ENCODE measurements around the gene SEMA5A.

SEMA5A gene

DNA sequence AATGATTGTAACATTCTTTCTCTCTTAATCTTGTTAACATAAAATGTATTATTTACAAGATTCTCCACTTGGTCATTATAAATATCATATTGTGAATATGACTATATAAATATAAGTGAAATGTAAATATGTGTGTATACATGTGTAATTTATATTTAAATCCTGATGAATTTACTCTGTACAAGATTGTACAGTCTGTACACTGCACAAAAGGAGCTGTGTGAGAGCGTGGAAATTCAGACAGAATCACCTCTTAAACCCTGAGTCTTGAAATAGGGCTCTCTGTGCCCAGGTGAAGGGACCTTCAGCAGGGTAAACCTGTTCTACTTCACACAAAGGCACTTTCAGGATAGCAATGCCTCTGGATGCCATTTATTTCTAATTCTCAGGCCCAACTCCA, 456.0 kb downstream of the SEMA5A start:
- no peak for DNase-seq

DNA sequence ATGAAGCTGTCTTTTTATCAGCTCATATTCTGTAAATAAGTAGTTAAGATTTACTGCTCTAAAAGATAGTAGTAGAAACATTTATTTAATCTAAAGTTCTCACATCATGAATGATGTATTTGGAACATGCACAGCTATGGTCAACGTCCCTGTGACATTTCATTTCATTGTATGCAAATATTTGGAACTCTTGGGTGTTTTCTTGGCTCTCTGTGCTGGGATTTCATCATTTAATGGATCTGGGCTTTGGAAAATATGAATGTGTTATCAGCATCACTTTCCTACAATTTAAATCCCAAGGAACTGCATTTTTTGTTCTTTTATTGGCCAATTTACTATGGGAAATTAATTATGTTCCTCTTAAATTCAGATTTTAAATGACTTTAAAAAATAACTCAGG, 462.9 kb downstream of the SEMA5A start:
- no peak for DNase-seq

GRCh38 chr5:9072701-9073100, 473.2 kb downstream of the SEMA5A start:
- no peak for DNase-seq

- DNase-seq, result no peak
These were observed 474.4 kb downstream of the SEMA5A start for GRCh38 chr5:9071524-9071923.

DNA sequence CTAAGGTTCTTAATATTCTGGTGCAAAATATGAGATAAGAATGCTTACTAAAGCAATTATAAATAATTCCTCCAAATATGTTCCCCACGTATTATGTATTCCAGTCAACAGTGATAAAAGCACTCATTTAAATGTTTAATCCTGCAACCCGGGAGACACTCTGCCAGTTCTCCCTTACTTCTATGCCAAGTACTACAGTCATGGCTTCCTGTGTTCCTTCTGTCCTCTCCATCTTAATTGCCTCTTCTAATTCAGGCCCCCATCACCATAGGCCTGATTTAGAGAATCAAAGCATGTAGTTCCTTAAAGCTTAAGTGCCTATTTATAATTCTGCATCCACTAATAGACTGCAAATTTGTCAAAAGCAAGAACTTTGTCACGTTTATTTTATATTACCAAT, 474.8 kb downstream of the SEMA5A start:
- no peak for DNase-seq

DNA sequence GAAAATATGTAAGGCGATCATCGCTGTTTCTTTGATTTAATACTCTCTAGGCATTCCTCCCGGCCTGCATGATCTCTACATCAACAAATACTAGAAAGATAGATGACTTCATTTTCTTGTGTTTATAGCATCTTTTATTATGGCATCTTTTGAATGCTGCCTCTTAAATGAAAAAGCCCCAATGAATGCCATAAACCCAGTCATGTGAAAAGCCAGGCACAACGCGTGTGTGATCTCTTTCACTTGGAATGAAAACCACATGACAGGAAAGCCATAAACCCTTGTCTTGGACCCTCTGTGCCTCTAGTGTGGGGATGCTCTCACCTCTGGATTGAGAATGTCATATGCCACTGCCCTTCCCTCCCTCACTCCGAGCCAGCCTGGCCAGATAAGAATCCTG, 476.2 kb downstream of the SEMA5A start:
- DNase-seq, result peak; percentile 82

DNA sequence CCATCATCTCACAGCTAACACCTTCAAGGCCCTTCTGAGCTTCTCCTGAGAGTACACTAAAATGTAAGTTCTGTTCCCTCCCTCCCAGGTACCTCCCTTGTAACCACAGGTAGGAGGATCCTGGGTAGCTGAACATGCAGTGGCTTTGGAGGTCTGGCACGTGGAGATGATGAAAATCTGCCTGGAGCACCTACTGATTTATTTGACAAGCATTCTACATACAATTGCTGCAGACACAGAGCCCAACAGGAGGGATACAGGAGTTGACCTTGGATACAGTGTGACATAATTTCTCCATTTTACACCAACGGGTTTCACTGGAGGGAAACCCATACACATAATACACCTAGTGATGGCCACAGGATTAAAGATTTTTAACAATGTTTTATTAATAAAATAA, 478.7 kb downstream of the SEMA5A start:
- no peak for DNase-seq

- DNase-seq, result no peak
These were observed 479.5 kb downstream of the SEMA5A start for GRCh38 chr5:9066349-9066748.

- DNase-seq, result no peak
These were observed 482.1 kb downstream of the SEMA5A start for GRCh38 chr5:9063615-9064245.

DNA sequence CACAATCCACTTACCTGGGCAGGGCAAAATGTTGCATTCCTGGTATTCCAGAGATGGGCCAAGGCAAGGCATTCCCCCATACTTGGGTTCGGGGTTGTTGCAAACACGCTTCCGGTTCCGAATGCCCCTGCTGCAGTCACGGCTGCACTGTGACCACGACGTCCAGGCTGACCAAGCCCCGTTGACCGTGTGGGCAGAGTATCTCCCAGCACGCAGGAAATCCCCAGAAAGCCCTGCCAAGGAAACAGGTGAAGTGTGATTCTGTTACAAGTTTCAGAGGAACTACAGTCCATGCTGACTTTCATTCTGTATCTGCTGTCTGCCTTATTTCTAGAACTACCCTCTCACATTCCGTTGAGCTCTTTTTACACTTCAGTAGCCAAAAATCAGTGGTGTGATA, 483.0 kb downstream of the SEMA5A start:
- DNase-seq, result no peak

DNA sequence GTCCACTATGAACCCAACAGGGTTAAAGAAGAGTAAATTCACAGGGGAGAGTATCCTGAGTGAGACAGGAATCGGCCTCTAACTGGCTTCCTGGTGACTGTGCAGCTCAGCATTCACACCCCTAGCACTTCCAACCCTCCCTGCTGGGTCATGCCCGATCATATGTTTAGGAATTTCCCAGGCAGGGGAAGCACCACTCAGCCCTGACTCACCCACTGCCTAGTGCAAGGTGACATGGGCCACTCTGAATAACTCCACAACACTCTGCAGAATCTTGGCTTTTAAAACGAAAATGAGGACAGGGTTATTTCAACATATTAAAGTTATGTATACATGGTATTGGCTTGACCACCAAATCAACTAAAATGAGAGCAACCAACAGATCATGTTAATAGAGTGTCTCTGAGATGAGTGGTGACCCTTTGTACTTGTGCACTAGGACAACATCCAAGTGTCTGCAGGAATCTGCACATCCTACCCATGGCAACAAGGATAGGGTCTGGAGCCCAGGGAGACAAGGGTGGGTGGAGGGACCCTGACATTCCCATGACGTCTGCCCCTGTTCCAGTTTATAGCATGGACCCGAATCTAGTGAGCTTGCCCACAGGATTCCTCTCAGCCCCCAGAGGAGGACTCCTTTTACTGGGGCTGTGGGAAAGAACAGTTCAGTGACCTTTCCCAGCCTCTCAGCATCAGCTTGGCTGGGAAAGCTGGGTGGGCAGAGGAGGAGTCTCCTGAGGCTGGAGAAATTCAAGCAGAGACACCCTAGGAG, 485.8 kb downstream of the SEMA5A start:
- DNase-seq, result peak; percentile 94

DNA sequence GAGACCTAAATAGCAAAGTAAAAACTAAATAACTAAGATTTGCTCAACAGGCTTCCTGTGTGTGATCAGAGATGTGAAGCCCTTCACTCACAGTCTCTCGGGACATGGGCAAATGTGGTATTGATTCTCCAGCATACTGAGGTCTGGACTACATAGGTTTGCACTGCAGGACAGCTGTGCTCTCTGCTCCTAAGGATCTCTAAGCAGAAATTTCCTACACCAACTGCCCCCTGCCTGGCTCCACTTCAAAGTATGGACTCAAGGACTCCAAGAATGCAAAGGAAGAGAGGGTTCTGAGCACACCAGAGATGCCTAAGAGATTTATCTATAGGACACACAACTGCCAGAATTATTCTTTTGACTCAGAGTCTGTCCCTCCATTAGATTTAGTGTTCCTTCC, 487.2 kb downstream of the SEMA5A start:
- DNase-seq, result peak; percentile 56

GRCh38 chr5:9058161-9058560, 487.7 kb downstream of the SEMA5A start:
- DNase-seq, result no peak

DNA sequence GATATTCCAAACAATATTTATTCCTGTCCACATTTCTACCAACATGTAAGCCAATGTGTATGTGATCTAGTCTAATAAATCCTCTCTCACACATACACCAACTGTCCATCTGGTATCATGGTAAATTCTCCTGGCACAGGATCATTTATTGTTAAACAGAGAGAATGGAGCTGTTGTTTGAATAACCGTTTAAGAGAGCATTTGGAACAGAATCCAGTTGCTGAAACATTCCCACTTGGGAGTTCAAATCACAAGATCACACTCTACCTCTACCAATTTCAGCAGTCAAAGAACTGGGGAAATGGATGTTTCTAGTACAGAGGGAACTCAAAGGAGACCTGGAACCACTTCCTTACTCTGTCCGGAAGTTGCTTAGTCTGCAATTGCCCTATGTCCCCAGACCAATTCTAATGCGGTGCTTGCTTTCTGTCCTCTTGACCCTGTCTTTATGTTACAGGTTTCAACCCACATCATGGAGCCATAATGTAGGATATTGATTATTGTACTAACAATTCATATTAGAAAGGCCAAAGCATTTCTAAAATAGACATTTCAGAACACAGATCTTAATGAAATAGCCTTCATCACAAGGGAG, 488.4 kb downstream of the SEMA5A start:
- DNase-seq, result no peak

DNA sequence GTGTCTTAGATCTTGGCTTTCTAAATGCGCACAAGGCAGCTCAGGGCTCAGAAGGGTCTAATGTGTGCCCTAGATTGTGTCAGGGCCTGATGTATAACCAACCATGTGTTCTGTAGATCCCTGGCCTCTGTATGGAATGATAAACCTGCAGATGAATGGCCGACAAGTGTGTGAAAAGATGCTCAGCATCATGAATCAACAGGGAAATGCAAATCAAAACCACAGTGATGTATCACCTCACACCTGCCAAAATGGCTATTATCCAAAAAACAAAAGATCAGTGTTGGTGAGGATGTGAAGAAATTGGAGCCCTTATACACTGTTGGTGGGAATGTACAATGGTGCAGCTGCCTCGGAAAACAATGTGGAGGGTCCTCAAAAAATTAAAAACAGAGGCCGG, 489.8 kb downstream of the SEMA5A start:
- no peak for DNase-seq

DNA sequence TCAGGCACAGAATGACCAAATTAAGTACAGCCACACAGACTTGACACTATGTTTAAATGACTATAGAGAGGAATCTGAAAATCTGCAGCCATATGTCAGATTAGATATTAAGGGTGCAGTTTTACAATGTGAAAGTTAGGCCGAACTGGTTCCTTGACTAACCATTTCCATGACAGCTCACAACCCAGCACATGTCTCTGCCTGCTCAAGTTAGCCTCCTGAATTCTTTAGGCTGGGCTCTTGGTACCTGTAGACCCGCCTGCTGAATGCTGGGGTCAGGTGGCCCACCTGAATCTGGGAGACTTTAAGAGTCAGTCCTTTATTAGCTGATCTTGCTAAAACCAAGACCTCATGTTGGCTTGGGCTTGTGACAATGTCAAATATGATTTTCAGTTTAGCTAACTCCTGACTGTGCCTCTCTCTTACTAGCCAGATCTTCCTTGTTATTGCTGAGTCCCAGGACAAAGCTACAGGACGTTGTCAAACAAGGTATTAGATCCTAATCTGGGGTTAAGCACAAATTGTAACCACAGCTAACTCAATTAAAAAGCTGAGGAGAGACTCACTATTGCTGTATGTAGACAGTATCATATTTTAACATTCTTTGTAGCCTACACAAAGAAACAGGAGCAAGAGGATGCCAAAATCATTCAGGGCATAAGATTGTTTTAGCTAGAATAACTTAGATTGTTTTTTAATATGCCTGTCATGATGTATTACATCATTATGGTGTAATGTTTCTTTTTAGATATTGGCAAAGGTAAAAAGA, 490.9 kb downstream of the SEMA5A start:
- DNase-seq, result no peak

DNA sequence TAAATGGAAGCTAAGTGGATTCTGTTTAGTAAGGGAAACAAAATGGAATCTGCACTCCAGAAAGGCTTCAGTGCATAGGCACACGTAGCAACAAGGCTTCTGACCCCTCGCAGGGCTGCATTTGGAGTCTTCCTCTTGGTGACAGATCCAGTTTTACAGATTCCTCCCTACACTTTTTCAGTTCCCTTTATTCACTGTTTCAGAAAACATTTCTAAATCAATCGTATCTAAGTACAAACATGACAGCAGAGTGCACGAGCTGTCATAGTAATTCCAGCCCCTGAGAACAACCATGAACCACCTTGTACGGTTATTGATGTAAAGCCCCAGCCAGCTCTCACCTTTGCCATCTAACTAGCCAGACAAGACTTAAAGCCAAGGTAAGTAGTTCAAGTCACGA, 491.6 kb downstream of the SEMA5A start:
- no peak for DNase-seq

DNA sequence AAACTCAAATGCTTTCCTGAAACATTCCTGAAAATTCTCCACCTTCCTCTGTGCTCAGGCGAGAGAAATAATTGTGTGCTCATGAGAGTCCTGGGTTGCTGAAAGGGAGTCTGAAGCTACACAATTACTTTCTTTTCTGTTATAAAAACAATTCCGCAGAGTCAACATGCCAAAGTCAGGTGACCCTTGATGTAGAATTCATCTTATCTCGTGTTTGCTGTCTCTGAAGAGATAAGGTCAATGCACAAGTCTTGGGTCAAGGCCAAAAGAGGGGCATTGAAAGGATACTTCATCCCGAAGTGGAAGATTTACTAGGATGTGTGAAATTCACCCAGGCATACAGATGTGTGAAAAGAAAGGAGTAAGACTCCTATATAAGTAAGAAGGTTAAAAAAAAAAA, 493.5 kb downstream of the SEMA5A start:
- DNase-seq, result no peak

DNA sequence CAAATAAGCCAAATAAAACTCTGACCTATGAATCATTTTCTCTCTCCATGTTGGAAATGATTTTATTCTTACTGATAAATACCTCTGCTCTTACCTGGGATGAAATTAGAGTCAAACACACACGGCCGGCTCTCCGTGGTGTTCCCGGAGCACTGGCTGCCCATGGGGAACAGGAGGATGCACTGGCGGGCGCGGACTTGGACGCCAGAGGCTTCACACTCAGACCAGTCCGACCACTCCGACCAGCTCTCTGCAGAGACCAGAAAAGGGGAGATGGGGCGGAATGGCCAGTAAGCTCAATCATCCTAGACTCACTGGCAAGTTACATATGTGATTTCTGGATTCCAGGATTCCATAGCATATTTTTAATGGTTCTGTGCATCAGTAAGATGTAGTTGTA, 494.1 kb downstream of the SEMA5A start:
- DNase-seq, result no peak

- DNase-seq, result no peak
These were observed 497.9 kb downstream of the SEMA5A start for GRCh38 chr5:9047932-9048331.

- DNase-seq, result peak; percentile 88
These were observed 499.0 kb downstream of the SEMA5A start for GRCh38 chr5:9046756-9047481.

DNA sequence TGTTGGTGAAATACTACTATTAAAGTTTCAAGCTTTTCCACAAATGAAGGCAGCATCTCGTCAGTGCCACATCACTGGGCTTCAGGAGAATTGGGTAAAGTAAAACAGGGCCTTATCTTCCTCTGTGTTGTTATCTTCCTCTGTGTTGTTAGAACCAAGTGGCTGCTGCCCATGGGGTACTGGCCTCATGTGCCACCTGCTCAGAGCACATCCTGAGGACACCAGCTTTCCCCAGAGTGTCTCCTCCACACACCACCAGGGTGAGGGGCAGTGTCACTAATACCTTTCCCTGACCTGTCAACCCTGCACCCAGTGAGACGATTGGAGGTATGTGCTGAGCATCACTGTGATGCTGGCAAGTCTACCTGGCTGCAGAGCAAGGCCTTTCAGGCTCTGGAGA, 499.9 kb downstream of the SEMA5A start:
- no peak for DNase-seq

GRCh38 chr5:9042241-9042640, 503.6 kb downstream of the SEMA5A start:
- DNase-seq, result no peak
